GM23338 (cell line): ENCODE data around the gene TAGLN.

Experiments
- CTCF ChIP-seq, 2 experiments: fragments of 200-600 bp in 1 of 2; sonication (generic) in 1 of 2; conservative IDR thresholded peaks; 2 replicates each; pipeline versions ENCODE4 v1.5.1 to v1.6.1; 2016 to 2017; ENCODE audit warnings: antibody characterized with exemption in 2 of 2, low read depth in 2 of 2, mild to moderate bottlenecking in 2 of 2, moderate library complexity in 1 of 2
- EZH2phosphoT487 ChIP-seq: fragments of 200-600 bp; sonication (generic); IDR thresholded peaks from one replicate; pipeline ENCODE4 v1.8.1; 2018; ENCODE audit warnings: antibody characterized with exemption; ENCODE audit not compliant: unreplicated experiment
- POLR2AphosphoS5 ChIP-seq: IDR thresholded peaks from 2 replicates; pipeline ENCODE4 v1.6.1; 2016; ENCODE audit warnings: antibody characterized with exemption, low read depth
- TF ChIP-seq, protein P1 (sequence below): IDR thresholded peaks from one replicate; pipeline ENCODE4 v1.6.1; 2018; ENCODE audit warnings: antibody characterized with exemption; ENCODE audit not compliant: unreplicated experiment

DNA sequence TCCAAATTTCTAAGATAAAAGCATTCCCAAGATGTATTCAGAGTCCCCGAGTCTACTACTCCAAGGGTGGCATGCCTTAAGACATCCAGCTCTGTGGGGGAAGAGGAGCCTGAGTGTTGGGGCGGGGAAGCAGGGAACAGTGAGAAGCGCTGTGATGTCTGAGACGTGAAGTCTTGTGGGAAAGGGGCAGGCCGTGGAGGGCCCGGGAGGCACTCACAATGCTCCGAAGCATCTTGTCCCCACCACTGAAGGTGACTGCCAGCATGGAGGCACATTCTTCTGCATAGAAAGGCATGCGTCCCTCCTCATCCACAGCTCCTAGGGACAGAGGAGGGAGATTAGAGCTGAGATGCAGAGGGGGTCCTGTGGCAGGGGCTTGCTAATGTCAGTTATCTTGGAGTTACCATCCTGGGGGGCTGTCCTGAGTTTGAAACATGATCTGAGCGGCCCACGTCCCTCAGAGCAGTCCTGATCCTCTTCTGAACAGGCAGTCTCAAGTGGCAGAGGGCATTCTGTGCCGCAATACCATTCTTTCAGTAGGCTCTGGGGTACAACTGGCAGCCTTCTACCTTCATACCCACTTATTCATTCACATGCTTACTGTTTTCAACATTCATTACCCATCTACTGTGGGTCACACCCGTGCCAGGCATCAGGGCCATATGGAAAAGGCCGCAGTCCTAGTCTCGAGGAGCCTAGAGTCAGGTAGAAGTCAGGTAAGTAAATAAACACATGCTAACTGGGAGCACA is 24.0 kb downstream of the TAGLN start:
- TF ChIP-seq, protein P1, sequence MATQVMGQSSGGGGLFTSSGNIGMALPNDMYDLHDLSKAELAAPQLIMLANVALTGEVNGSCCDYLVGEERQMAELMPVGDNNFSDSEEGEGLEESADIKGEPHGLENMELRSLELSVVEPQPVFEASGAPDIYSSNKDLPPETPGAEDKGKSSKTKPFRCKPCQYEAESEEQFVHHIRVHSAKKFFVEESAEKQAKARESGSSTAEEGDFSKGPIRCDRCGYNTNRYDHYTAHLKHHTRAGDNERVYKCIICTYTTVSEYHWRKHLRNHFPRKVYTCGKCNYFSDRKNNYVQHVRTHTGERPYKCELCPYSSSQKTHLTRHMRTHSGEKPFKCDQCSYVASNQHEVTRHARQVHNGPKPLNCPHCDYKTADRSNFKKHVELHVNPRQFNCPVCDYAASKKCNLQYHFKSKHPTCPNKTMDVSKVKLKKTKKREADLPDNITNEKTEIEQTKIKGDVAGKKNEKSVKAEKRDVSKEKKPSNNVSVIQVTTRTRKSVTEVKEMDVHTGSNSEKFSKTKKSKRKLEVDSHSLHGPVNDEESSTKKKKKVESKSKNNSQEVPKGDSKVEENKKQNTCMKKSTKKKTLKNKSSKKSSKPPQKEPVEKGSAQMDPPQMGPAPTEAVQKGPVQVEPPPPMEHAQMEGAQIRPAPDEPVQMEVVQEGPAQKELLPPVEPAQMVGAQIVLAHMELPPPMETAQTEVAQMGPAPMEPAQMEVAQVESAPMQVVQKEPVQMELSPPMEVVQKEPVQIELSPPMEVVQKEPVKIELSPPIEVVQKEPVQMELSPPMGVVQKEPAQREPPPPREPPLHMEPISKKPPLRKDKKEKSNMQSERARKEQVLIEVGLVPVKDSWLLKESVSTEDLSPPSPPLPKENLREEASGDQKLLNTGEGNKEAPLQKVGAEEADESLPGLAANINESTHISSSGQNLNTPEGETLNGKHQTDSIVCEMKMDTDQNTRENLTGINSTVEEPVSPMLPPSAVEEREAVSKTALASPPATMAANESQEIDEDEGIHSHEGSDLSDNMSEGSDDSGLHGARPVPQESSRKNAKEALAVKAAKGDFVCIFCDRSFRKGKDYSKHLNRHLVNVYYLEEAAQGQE: no peak
- TF ChIP-seq CTCF (conservative IDR thresholded peaks at IDR 0.05; ENCODE audit: low read depth in 2 of 2): no peak
- no peak for TF ChIP-seq POLR2AphosphoS5
- TF ChIP-seq EZH2phosphoT487: no peak
